Cerebellar nuclear complex (tissue), 1 donor: ENCODE data around the gene TIMM44.
"Not testable (repeated sequence)": the region's sequence is repeated elsewhere in the genome, so short reads cannot be mapped to it uniquely, and the experiment has no call there.

Experiments
- DNase-seq, 2 experiments: peaks; one replicate each; lab custom pipeline; 2025; lab: John Stamatoyannopoulos, UW

Gene TIMM44

GRCh38 chr19:7947939-7948338 is 4.5 kb upstream of the TIMM44 start:
- no peak for DNase-seq

GRCh38 chr19:7944177-7944761 is 803 bp upstream of the TIMM44 start:
- peak in 1 of 2 experiments; percentile 65 for DNase-seq

GRCh38 chr19:7942981-7943443 is 454 bp downstream of the TIMM44 start:
- no peak for DNase-seq

GRCh38 chr19:7941895-7942596 is 1.4 kb downstream of the TIMM44 start:
- DNase-seq, result no peak

- no peak for DNase-seq
These were observed 2.6 kb downstream of the TIMM44 start for GRCh38 chr19:7940841-7941240.

GRCh38 chr19:7934766-7935165 is 8.7 kb downstream of the TIMM44 start:
- no peak for DNase-seq

- no peak for DNase-seq
These were observed 9.4 kb downstream of the TIMM44 start for GRCh38 chr19:7933828-7934725.

GRCh38 chr19:7933411-7933810 is 10.1 kb downstream of the TIMM44 start:
- DNase-seq, result no peak

- DNase-seq, result no peak
These were observed 10.6 kb downstream of the TIMM44 start for GRCh38 chr19:7932930-7933300.

GRCh38 chr19:7932276-7932929 is 11.1 kb downstream of the TIMM44 start:
- DNase-seq, result no peak

GRCh38 chr19:7931221-7932061 is 12.0 kb downstream of the TIMM44 start:
- DNase-seq, result no peak

GRCh38 chr19:7930765-7931164 is 12.7 kb downstream of the TIMM44 start:
- DNase-seq, result no peak

GRCh38 chr19:7930030-7930429 is 13.4 kb downstream of the TIMM44 start:
- not testable (repeated sequence) for DNase-seq

GRCh38 chr19:7928741-7929701 is 14.4 kb downstream of the TIMM44 start:
- no peak for DNase-seq

- no peak for DNase-seq
These were observed 15.1 kb downstream of the TIMM44 start for GRCh38 chr19:7928334-7928706.

GRCh38 chr19:7927605-7928333 is 15.7 kb downstream of the TIMM44 start:
- no peak for DNase-seq

- no peak for DNase-seq
These were observed 16.5 kb downstream of the TIMM44 start for GRCh38 chr19:7926727-7927604.

GRCh38 chr19:7926021-7926726 is 17.3 kb downstream of the TIMM44 start, which contains the start of gene CTXN1:
TSS of gene CTXN1 (minus strand) at chr19:7926135. CDS start at chr19:7925538, 597 bp downstream.
- DNase-seq, result no peak
